K562 (cell line): ENCODE data around the gene CCDC27. TPM values are rescaled to one million over a fixed set of nuclear protein-coding genes. Genes with fewer than 3 reads are reported as not detected.
A peak's percentile ranks its signal among the peaks of the same experiment; 100 is the strongest.

Source experiments
- BDP1 ChIP-seq: IDR thresholded peaks from 3 replicates; pipeline ENCODE4 v1.6.1; 2011; ENCODE audit not compliant: insufficient read length, insufficient read depth
- CBFB ChIP-seq: sonication (generic); formaldehyde crosslinking; IDR thresholded peaks from 2 replicates; pipeline ENCODE4 v1.4.0; 2020; ENCODE audit warnings: mild to moderate bottlenecking, missing genetic modification reagents
- ETS2 ChIP-seq: IDR thresholded peaks from 2 replicates; pipeline ENCODE4 v1.6.1; 2016; ENCODE audit warnings: borderline replicate concordance, missing genetic modification characterization, mild to moderate bottlenecking, moderate library complexity, missing compliant biosample characterization; ENCODE audit not compliant: poor library complexity, severe bottlenecking
- FOXA3 ChIP-seq, 2 experiments: fragments of 450-650 bp in 1 of 2; sonication (generic) in 1 of 2; formaldehyde crosslinking; IDR thresholded peaks in 1 of 2; conservative IDR thresholded peaks in 1 of 2; 2 replicates each; pipeline versions ENCODE4 v1.4.0 to v1.8.0; 2020 to 2022; ENCODE audit warnings: mild to moderate bottlenecking in 2 of 2, missing genetic modification reagents in 1 of 2
- MNT ChIP-seq, 2 experiments: fragments of 450-650 bp; conservative IDR thresholded peaks; 2 replicates each; pipeline ENCODE4 v1.6.1; 2017; ENCODE audit warnings: mild to moderate bottlenecking in 2 of 2, moderate library complexity in 2 of 2
- POLR2A ChIP-seq: fragments of 450-650 bp; conservative IDR thresholded peaks from 2 replicates; pipeline ENCODE4 v1.6.1; 2016
- POLR3G ChIP-seq: IDR thresholded peaks from 2 replicates; pipeline ENCODE4 v1.6.1; 2011; ENCODE audit not compliant: insufficient read length, insufficient replicate concordance; ENCODE audit errors: extremely low read depth
- PRPF4 ChIP-seq: fragments of 200-400 bp; formaldehyde crosslinking; IDR thresholded peaks from one replicate; pipeline ENCODE4 v1.6.1; 2017; ENCODE audit warnings: low read length, low read depth, mild to moderate bottlenecking; ENCODE audit not compliant: insufficient read depth, poor library complexity, severe bottlenecking
- RBM22 ChIP-seq: fragments of 200-400 bp; formaldehyde crosslinking; IDR thresholded peaks from 2 replicates; pipeline ENCODE4 v1.6.1; 2018; ENCODE audit warnings: low read length, low read depth; ENCODE audit not compliant: poor library complexity, severe bottlenecking
- RBM25 ChIP-seq: fragments of 200-400 bp; formaldehyde crosslinking; IDR thresholded peaks from 2 replicates; pipeline ENCODE4 v1.6.1; 2018; ENCODE audit warnings: low read length, low read depth, moderate library complexity; ENCODE audit not compliant: severe bottlenecking
- RBM34 ChIP-seq: fragments of 200-400 bp; formaldehyde crosslinking; IDR thresholded peaks from 2 replicates; pipeline ENCODE4 v1.6.1; 2018; ENCODE audit warnings: low read length, borderline replicate concordance; ENCODE audit not compliant: insufficient read depth
- SMARCA5 ChIP-seq: fragments of 450-650 bp; IDR thresholded peaks from 2 replicates; pipeline ENCODE4 v1.6.1; 2016
- TAF7 ChIP-seq: fragments of 450-650 bp; IDR thresholded peaks from 2 replicates; pipeline ENCODE4 v1.6.1; 2016; ENCODE audit warnings: missing genetic modification characterization, missing compliant biosample characterization
- TBP ChIP-seq: optimal IDR thresholded peaks from 2 replicates; pipeline ENCODE3; 2011; ENCODE audit warnings: low read depth, low read length, improper control_type of control experiment
- THAP12 ChIP-seq: fragments of 250-450 bp; sonication (Bioruptor Pico); IDR thresholded peaks from 2 replicates; pipeline ENCODE4 v1.9.0; 2021; ENCODE audit warnings: mild to moderate bottlenecking, inconsistent platforms
- THRB ChIP-seq: fragments of 450-650 bp; formaldehyde crosslinking; conservative IDR thresholded peaks from 2 replicates; pipeline ENCODE4 v1.4.0; 2022; ENCODE audit warnings: mild to moderate bottlenecking, missing genetic modification characterization
- U2AF2 ChIP-seq: fragments of 200-400 bp; formaldehyde crosslinking; optimal IDR thresholded peaks from 2 replicates; pipeline ENCODE3; 2017; ENCODE audit warnings: low read depth, mild to moderate bottlenecking, low read length
- ZKSCAN3 ChIP-seq: fragments of 250-450 bp; sonication (Bioruptor Pico); IDR thresholded peaks from 2 replicates; pipeline ENCODE4 v1.4.0; 2020
- ZNF561 ChIP-seq: fragments of 450-650 bp; formaldehyde crosslinking; conservative IDR thresholded peaks from 2 replicates; pipeline ENCODE4 v1.4.0; 2020; ENCODE audit warnings: mild to moderate bottlenecking, moderate library complexity
- ZNF740 ChIP-seq, 3 experiments: fragments of 200-800 bp in 1 of 3; sonication (Bioruptor generic) in 1 of 3; sonication (generic) in 1 of 3; formaldehyde crosslinking in 1 of 3; IDR thresholded peaks; 2 replicates each; pipeline versions ENCODE4 v1.6.1 to v1.8.0; 2016 to 2022; ENCODE audit warnings: mild to moderate bottlenecking in 2 of 3, missing compliant biosample characterization in 2 of 3, missing genetic modification characterization in 2 of 3, missing genetic modification reagents in 1 of 3
- polyA plus RNA-seq, 8 experiments: library from polyadenylated mRNA; depleted of rRNA in 4 of 8; stranded (reverse) in 5 of 8; unstranded in 3 of 8; fragments of >200 nt; fragmentation: Nextera tagmentation in 2 of 8; fragmentation: Illumina TruSeq in 1 of 8; extraction: Ambion mirVana in 2 of 8; extraction: Trizol in 1 of 8; gene quantifications; 2 replicates each; pipeline versions ENCODE4 v1.2.1 to v1.2.3, GENCODE V29; 2011 to 2014; ENCODE audit warnings: inconsistent platforms in 1 of 8, missing spikeins in 1 of 8
- total RNA-seq, 7 experiments: library from RNA; depleted of rRNA in 6 of 7; stranded (reverse); fragments of >200 nt in 6 of 7; fragmentation: Illumina TruSeq in 2 of 7; extraction: Trizol in 2 of 7; gene quantifications; 2 replicates each; pipeline versions ENCODE4 v1.2.1 to v1.2.3, GENCODE V29; 2011 to 2021; ENCODE audit warnings: low replicate concordance in 1 of 7

The CCDC27 gene
- total and polyA plus RNA-seq, 9 of the 15 experiments (the other 6 are each of a cell fraction or from before 2014, with no cell fraction given), result 0.01 to 0.04 TPM; not detected in 7

- TF ChIP-seq ZKSCAN3 (CRISPR knock-in tag) (no peak), FOXA3 (CRISPR knock-in tag; conservative IDR thresholded peaks at IDR 0.05 in 1 of 2, IDR thresholded peaks at IDR 0.05 in 1 of 2) (peak in 1 of 2 experiments; percentile 63; a peak in 1 of 4 replicates), TBP (peak; percentile 36), RBM22 (peak; percentile 88), RBM25 (no peak), POLR2A (peak; percentile 47; the same call in 1 of the 2 replicates), THRB (CRISPR knock-in tag) (no peak), MNT (conservative IDR thresholded peaks at IDR 0.05) (peak; percentile 94 to 96), PRPF4 (no peak), CBFB (CRISPR knock-in tag) (peak; percentile 40; the same call in 1 of the 2 replicates), POLR3G (no peak), TAF7 (tag) (0 out of 2 replicates have a peak, but pooled peaks have one; percentile 13), ETS2 (tag) (no peak), U2AF2 (no peak), RBM34 (no peak), SMARCA5 (no peak), BDP1 (no peak), ZNF561 (no peak), THAP12 (CRISPR knock-in tag) (0 out of 2 replicates have a peak, but pooled peaks have one; percentile 65), ZNF740 (CRISPR knock-in tag; IDR thresholded peaks at IDR 0.05) (peak; percentile 91), ZNF740 (tag; IDR thresholded peaks at IDR 0.05) (peak in 1 of 2 experiments; percentile 34; a peak in 1 of 4 replicates)
These were observed 23.4 kb downstream of the CCDC27 start (continued) for GRCh38 chr1:3775490-3776230.
